Nucleus accumbens (tissue), 56 donors: ENCODE results near the gene CCL13.

Experiments
- DNase-seq, 56 donors: peaks; one replicate each; lab custom pipeline; 2025; lab: John Stamatoyannopoulos, UW

The CCL13 gene

DNA sequence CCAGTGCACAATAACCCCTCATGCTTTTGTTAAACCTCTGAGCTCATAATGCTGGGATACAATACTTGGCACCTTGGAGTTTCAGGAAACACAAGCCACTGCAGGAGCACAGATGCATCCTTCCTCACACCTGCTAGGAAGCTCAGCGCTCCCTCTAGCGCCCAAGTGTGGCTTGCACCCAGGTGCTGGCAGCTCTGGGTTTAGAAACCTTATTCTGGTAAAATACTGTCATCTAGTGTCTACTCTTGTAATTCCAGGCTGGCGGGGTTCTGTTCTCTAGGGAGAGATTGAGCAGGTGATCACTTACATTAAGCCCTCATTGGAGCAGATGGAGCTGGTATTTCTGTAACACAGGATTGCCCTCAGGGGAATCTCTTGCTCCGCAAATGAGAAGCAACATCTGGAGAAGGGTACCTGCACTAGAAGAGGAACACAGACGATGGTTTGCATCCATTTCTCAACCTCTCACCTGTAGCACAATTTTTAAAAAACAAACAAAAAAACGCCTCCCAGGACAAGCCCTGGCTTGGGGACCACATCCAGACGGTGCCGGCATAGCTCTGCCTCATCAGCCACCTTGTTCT is 5.3 kb downstream of the CCL13 start:
- DNase-seq: peak in 48 of 56 donors; percentile 6 to 89 (median 48)

DNA sequence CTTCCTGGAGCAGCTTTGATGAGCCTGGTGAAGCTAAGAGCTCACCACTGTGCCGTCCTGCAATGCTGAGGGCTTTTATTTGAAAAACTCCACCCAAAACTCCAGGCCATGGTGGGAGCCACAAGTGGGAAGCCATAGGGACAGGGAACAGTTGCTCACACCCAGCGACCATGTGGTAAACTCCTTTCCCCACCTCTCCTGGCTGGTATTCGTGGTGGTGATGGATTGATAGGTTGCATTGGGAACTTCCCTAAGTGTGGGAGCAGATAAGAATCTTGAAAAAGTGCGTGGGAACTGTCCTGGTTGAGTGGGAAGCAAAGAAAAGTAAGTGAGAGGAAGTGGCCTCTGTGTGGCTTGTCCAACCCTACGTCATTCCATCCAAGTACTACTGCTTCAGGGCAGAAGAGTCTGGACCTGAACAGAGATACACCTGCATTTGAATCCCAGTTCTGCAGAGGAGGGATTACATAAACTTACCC is 6.9 kb downstream of the CCL13 start, which contains the start of gene CCL1:
Gene CCL1, minus strand, starts transcription at position 51 of the 479 bp plus-strand sequence. CDS start 72 bp downstream, outside the sequence.
- no peak for DNase-seq

DNA sequence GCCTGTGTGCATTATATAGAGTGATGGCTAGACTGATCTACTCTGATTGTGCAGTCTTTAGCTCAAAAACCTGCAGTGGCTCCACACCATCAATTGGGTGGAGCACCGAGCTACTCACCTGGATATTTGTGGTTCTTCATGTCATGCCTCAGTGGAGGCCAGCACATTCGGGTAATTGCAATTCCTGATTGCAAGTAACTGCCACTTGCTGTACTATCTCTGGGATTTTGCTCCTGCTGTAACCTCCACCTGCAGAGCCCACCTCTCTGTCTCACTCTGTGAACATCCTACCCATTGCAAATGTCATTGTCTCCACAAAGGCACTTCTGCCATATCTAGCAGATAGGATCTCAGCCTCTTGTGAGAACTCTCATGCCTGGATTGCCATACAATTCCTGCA is 8.5 kb downstream of the CCL13 start:
- no peak for DNase-seq

DNA sequence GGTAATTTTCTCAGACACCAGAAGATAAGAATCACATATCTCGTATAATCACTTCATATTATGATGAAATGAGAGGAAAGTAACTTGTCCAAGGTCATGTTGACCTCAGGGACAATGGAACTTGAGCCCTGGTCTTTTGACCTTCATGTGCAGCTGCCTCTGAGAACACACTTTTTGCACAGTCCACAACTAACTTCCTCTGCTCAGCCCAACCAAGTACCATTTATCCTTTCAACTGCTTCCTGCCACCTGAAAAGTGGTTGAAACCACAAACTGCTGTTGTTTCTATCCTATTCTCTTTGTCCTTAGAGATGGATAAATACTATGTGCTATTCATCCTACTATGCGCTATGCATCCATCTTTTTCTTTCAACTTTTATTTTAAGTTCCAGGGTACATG is 9.1 kb downstream of the CCL13 start:
- DNase-seq: no peak

DNA sequence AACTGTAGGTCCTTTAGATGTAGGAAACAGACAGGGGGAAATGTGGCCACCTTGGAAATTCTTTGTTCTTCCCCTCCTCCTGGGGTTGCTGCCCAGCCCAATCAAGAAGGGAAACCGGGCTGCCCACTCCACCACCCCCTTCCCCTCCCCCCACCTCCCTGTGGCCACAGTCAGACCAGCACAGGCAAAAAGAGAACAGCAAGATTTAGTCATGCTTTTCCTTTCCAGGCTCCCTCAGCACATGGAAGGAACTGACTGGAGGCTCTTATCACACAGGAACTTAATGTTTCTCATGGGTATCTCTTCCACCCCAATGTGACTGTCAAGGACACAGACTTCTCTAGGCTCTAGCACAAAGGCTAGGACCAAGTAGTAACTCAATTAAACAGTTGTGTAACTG is 9.7 kb downstream of the CCL13 start:
- DNase-seq: no peak

DNA sequence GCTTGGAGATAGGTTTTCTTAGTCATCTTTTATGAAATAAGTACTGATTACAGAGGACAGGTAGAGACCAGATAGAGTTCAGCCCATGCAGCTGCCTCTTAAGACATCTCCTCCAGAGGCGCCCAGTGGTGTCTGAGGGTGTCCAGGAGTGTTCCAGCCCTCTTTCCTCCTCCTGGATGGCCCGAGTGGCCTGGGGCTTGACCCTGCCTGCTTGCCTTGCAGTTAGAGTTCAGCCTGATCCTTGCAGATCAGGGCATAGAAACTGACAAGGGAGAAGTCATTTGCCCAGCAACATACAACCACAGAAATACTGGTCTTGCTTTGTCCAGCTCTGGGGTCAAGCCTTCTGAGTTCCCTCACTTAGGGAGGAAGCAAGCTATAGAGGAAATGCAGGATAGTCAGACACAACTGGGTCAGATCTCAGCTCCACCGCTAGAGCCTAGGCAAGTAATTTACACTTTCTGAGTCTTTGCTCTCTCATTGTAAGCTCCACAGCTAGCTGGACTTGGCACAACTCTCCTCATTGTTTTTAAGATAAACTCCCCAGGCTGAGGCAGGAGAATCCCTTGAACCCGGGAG is 10.3 kb downstream of the CCL13 start:
- peak in 1 of 56 donors; percentile 9 for DNase-seq

DNA sequence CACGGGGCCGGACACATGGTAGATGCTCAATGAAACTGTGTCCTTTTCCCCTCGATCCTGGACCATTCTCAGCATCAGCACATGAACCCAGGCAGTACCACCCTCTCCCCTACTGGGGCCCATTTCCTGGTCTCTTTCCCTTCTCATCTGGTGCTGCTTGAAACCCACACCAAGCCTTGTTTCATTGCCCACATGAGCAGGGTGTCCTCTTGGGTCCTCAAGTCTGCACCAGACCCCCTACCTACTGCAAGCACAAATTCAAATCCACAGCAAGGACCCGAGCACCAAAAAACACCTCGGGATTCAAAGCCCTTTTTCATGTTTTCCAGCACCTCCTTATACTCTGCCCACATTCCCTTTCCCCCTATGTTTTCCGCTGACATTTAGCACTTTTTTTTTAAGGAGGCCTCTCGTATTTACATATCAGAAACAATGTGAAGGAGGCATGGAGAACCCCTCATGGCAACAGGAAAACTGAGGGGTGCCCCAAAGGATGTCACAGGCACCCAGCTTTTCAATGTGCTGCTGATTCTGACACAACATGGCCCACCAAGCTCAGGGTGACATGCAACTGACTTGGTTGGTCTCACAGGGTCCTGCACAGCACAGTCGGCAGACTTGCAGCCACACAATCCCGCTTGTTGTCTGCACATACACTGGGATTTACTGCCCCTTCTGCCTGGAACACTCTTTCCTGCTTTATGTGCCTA is 11.4 kb downstream of the CCL13 start:
- DNase-seq: no peak

DNA sequence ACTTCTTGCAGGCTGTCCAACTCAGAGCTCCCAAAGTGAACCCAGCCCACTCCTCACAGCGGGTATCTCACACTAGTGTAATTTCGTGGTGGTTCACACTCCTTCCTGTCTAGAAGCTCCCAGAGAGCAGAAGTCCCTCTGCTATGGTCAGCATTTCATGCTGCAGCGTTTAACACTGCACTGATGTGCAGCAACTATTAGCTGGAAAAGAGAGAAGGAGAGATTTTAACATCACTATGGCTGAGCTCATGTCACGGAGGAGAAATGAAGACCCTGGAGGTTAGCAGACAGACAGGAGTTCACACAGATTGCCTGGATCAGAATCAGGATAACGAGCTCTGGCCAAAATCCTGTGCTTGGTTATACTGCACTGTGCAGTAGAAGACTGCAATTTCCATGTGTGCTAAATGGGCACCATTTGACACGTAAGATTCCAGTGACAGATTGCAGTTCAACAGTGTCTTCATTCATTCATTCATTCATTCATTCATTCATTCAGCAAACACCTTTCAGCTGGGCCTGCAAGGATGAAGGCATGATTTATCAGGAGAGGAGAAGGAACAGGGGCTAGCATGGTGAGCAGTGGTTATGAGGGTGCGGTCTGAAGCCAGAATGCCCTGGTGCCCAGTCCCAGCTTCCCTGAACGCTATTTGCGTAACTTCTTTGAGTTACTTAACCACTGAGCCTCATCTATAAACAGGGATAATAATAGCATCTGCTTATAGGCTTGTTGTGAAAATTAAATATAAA is 12.1 kb downstream of the CCL13 start:
- DNase-seq: no peak

DNA sequence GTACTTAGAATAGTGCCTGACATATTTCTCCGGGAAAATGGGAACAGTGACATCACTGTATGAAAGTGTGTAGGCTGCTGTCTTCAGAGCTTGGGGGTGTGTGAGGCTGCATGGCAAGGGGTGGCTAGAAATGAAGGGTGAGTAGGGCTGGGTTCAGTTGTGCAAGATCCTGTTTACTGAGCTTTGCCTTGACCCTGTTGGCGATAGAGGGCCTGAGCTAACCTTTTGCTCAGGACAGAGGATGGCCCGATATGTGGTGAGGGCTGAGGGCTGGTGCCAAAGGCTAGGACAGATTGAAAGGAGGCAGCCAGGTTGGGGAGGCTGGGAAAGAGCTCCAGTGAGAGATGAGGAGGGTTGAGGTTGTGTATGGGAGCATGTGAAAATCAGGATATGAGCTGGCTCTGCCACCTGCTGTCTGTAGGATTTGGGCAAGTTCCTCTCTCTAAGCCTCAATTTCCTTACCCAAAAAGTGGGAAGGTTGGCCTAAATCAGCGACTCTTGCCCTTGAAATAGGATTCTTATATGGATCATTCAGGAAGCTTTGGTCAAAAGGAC is 12.7 kb downstream of the CCL13 start:
- DNase-seq: peak in 6 of 56 donors; percentile 5 to 36 (median 14)

DNA sequence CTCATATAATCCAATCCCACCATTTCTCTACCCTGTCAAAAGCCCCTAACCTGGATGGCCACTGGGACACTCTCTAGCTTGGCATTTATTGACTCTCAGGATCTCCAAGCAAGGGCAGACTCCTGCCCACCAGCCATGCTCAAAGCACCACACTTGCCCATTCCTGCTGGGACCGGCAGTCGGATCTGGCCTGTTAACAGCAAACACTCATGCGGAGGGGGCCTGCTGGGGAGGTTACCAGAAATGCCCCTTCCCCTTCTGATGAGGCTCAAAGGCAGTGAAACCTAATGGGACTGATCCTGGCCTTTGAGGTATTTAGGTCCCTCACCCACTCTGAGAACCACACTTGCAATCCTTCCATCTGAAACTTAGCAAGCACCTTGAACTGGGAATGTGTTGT is 13.3 kb downstream of the CCL13 start:
- DNase-seq: no peak

DNA sequence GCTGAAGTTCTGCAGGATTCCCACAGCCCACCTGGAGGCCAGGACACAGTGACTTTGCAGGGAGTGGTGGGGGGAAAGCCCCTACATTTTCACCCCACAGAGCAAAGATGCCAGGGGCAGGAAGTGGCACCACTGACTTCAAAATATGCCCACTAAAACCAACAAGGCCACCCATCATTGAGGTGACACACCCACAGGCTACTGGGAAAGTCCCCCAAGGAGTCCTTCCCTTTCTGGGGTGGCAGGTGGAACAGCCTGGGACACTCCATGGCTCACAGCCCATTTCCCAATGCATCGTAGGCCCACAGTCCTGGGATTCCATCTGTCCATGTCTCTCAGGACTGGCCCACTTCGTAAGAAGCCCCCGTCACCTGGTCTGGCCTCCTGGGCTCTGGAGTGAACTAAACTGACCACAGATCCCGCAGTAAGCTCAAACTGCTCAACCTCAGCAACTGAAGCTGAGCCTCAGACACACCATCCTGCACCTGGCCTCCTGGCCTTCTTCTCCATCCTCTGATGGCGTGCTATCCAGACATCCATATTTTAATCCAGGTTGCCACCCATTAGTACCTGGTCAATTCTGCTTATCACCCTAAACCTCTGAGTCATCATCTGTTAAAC is 14.2 kb downstream of the CCL13 start:
- no peak for DNase-seq

DNA sequence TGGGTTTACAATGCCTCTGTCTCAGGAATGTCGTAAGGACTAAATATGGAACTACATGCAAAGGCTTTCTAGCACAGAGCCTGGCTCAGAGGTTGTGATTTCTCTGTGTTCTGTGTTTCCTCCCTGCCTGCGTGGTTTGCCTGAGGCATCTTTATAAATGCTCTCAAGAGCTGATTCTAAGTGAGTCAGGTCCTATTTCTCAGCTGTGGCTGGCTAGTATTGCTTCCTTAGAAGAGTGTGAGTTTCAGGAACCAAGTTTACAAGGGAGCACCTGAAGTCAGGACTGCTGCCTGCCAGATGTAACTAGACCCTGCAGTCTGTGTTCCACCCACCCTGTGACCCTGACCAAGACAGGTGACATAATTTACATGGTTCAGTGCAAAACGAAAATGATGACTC is 14.7 kb downstream of the CCL13 start:
- DNase-seq: peak in 9 of 56 donors; percentile 17 to 64 (median 32)

DNA sequence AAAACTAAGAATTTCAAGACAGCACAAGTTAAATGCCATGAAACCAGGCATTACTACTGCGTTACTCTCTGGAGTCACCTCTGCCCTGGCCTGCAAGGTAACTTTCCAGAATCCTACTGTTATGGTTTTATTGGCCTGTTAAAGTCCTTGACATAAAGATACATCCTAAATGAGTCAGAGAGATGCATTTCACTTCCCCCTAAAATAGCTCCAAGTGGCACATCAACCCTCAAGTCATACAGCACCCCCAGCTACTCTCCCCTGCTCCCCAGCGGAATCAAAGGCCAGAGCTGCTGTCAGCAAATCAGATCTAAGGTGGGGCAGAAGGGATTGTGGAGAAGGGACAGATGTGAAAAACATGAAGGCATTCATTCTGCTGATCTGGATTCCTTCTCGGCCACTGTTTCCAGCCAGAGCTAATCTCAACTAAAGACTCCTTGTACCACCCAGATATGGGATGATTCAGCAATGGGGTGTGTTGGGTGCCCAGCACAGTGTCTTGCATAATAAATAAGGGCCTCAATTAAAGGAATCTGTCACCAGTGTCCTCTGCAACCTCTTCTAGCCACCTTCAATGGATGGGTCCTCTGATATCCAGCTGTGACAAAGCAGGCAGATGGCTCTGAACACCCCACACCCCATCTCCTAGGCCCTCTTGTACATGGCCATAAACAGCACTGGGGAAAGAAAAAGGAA is 15.3 kb downstream of the CCL13 start:
- no peak for DNase-seq

DNA sequence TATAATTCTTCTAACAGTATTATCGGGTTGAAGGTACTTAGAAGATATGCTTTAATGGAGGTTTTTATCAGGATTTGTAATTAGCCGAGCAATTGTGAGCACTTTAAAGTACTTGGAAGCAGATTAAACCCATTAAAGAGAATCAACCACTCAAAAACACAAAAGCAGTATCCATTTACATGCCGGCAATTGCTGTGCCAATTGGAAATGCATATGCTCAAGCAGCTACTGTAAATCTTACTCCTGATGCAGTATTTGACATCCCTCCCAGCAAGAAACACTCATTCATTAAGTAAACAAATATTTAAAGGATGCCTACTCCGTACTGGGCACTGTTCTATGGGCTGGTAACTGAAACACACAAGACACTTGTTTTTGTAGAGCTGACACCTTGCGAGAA is 18.2 kb downstream of the CCL13 start:
- no peak for DNase-seq

DNA sequence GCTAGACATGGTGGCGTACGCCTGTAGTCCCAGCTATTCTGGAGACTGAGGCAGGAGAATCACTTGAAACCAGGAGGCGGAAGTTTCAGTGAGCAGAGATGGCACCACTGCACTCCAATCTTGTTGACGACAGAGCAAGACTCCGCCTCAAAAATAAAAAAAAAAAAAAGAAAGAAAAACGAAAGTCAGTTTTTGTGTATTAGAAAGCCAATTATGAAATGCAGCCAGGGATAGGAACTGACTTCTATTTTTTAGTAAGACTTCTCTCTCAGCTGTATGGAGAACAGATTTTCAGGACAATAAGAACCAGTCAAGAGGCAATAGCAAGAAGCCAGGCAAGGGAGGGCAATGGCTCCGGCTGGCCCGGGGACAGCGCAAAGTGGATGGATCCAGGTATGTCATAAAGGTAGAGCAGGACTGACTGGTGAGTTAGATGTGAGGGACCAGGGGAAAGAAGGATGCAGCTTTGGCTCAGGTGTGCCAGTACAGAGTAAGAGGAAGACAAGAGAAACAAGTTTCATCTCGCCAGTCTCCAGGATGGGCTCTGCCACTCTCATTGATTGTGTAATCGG is 19.2 kb downstream of the CCL13 start:
- no peak for DNase-seq

DNA sequence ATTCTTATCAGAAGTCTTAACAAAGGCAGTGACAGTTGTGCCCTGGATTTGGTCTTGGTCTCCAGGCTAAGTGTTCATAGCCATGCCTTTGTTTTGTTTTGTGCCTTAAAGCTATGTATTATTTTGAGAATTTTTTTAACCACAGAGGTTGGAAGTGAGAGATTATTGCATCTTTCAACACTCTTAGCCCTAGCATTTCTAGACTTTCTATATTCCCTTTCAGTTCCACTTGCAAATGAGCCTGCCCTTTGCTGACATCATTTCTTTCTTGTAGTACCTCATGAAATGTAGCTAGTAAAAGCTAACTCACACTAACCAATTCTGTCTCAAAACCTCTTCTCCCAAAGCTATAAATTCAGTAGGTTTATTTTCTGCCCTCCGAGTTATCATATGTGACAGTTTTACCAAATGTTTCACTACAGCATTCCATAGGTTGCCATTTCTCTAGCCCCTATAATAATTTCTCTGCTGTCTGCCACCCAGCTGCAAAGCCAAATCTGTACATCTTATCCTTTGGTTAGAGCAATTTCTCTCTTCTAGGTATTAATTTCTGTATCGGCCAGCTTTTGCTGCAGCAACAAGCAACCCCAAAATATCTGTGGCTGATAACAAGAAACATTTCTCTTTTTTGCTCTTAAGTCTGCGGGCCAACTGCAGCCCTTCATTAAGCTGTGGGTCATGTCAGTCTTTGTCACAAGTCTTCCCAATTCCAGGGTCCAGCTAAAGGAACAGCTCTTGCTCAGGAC is 21.0 kb downstream of the CCL13 start:
- no peak for DNase-seq

DNA sequence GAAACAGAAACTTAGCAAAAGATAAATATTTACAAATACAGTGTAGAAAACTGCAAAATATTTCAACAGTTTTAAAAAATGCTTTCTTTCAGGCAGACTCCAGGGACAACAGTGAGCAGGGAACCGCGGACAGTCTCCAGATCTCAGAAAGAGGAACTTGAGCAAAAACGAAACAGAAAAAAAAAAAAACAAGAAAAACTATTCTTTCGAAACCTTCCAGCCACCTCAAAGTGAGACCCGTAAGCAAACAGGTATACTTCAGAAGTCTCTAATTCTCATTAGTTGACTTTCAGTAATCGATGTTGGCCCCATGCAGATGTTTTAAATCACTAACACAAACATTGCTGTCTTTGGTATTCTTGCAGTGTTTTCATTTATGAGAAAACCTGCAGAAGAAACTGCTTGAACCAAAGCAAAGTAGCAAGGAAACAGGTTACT is 22.4 kb downstream of the CCL13 start:
- DNase-seq: no peak

DNA sequence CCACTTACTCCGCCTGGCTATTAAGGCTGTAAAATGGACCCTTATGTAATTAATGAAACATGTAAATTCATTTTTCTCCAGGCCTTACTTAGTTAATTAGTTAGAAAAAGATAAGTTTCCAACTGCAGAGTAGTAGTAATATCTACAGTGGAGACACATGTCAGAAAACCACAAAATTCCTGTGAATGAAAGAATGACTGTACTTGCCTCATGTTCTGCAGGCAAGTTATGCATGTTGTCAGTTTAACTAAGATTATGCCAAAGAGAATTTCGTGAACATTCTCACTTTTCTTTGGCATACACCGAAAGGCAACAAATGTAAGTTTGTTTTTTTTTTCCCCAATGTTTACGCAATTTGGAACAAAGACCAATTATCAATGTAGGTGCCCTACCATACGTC is 23.6 kb downstream of the CCL13 start:
- no peak for DNase-seq
